ENCODE results near the gene DNAJB12. TPM values are rescaled to one million over a fixed set of nuclear protein-coding genes. Genes with fewer than 3 reads are reported as not detected.

DNAJB12 gene
- total RNA-seq, 1 experiment from 2014 or later, result 27.6 TPM

DNA sequence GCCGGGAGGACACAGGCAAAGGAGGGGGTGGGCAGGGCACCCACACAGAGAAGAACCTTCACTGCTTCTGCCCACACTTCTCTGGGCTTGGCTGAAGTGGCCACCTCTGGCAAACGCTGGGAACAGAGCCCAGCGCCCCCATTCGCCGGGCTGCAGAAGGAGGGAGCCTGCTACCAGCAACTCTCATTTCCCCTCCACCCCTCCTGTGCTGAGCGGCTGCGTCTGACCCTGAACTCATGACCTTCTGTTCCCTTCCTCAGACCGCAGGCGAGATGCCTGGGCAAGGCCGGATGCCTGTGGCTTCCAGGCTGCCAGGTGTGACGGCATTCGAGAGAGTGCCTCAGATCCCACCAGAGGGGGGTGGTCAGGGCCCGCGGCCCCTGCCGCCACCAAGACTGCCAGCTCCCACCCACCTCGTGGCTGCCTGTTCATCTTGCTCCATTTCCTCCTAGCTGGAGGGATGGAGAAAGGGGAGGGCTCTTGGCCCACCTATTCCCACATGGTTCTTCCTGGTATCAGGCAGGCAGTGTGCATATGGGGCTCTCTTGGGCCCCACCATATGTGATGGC lies 19.8 kb downstream of the DNAJB12 start:
- Histone ChIP-seq H3K4ac (ENCODE audit: low read depth, low read length) (no peak overlapping the region), H3K79me1 (ENCODE audit: insufficient read depth, low read depth, low read length, poor library complexity, severe bottlenecking) (no peaks in the 10 kb centered on the region), H2BK15ac (ENCODE audit: low read depth, low read length) (no peak overlapping the region), H3K23me2 (ENCODE audit: insufficient read length, low read depth, low read length, poor library complexity, severe bottlenecking) (no peaks in the 10 kb centered on the region), H3T11ph (ENCODE audit: low read length) (no peak overlapping the region), H4K8ac (replicated peaks; ENCODE audit: insufficient read length, low read depth, low read length) (no peak overlapping the region), H3K9me3 (ENCODE audit: control insufficient read depth, low read depth, low read length) (no peaks in the 10 kb centered on the region), H3K23ac (ENCODE audit: insufficient read length, low read depth, low read length) (no peak overlapping the region), H3K79me2 (ENCODE audit: insufficient read depth, low read length) (no peaks in the 10 kb centered on the region), H3K14ac (ENCODE audit: insufficient read depth, low read length) (no peak overlapping the region), H3K27ac (ENCODE audit: insufficient read length, low read depth, low read length) (no peak overlapping the region), H2BK120ac (ENCODE audit: low read depth, low read length, poor library complexity, severe bottlenecking) (no peak overlapping the region), H3K4me1 (ENCODE audit: insufficient read depth, low read length) (peaks cover 5% of the 10 kb centered on the region; the same call in 1 of the 2 replicates), H4K20me1 (ENCODE audit: control insufficient read depth, insufficient read depth, insufficient read length) (no peaks in the 10 kb centered on the region), H2BK5ac (ENCODE audit: insufficient read length, low read length) (no peak overlapping the region), H3K56ac (ENCODE audit: insufficient read length, low read depth, low read length) (no peak overlapping the region), H3K27me3 (ENCODE audit: insufficient read depth, low read length) (no peaks in the 10 kb centered on the region), H4K91ac (ENCODE audit: insufficient read length, low read depth, low read length) (peak overlapping the region; percentile 63), H2AK5ac (ENCODE audit: insufficient read length, low read length) (no peak overlapping the region), H3K9ac (ENCODE audit: extremely low read depth, insufficient read length, low read length) (no peak overlapping the region), H2AFZ (ENCODE audit: low read length) (no peak overlapping the region), H2BK20ac (ENCODE audit: low read depth, low read length, poor library complexity, severe bottlenecking) (no peak overlapping the region), H4K5ac (ENCODE audit: insufficient read length, low read depth, low read length) (no peak overlapping the region), H3K4me2 (ENCODE audit: insufficient read depth, insufficient read length, low read length) (no peak overlapping the region), H3K18ac (ENCODE audit: insufficient read length, low read depth, low read length) (peak overlapping the region; percentile 59), H2BK12ac (ENCODE audit: insufficient read length, low read depth, low read length) (peak overlapping the region; percentile 3)
- H3K9me3 Mint-ChIP-seq, result no peaks in the 10 kb centered on the region; a peak in 1 of 5 replicates
- H3K4me1 Mint-ChIP-seq, result peaks cover 32 to 39% of the 10 kb centered on the region in 2 experiments
- peak overlapping the region in 2 of 3 experiments; percentile 70 to 76; a peak in 2 of 7 replicates for H3K27ac Mint-ChIP-seq
- no peak overlapping the region for H3K4me3 Mint-ChIP-seq
- WGBS (ENCODE audit: extremely low coverage, insufficient read length, low lambda C conversion rate), result no CpG with 5 or more reads among the region's 16 CpGs
- TF ChIP-seq, protein P1, sequence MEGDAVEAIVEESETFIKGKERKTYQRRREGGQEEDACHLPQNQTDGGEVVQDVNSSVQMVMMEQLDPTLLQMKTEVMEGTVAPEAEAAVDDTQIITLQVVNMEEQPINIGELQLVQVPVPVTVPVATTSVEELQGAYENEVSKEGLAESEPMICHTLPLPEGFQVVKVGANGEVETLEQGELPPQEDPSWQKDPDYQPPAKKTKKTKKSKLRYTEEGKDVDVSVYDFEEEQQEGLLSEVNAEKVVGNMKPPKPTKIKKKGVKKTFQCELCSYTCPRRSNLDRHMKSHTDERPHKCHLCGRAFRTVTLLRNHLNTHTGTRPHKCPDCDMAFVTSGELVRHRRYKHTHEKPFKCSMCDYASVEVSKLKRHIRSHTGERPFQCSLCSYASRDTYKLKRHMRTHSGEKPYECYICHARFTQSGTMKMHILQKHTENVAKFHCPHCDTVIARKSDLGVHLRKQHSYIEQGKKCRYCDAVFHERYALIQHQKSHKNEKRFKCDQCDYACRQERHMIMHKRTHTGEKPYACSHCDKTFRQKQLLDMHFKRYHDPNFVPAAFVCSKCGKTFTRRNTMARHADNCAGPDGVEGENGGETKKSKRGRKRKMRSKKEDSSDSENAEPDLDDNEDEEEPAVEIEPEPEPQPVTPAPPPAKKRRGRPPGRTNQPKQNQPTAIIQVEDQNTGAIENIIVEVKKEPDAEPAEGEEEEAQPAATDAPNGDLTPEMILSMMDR (conservative IDR thresholded peaks at IDR 0.05), result no peak
- H3K36me3 Mint-ChIP-seq (ENCODE audit: insufficient read depth in 1 of 3, low read depth in 3 of 3), result peaks cover 8 to 48% (median 12%) of the 10 kb centered on the region in 3 experiments
- DNase-seq, result peak; percentile 70
- H3K27me3 Mint-ChIP-seq (ENCODE audit: low read depth), result no peaks in the 10 kb centered on the region; the same call in 1 of the 2 replicates
